ENCODE data around the gene INPPL1.
"Not testable (repeated sequence)": the region's sequence is repeated elsewhere in the genome, so short reads cannot be mapped to it uniquely, and the experiment has no call there.

The INPPL1 gene

GRCh38 chr11:72179804-72180396 is 44.7 kb upstream of the INPPL1 start:
- no peak for TF ChIP-seq CTCF (IDR thresholded peaks at IDR 0.05; ENCODE audit: low read depth, low read length)
- TF ChIP-seq EZH2phosphoT487 (IDR thresholded peaks at IDR 0.05; ENCODE audit: low read depth) = no peak
- Histone ChIP-seq H3K4me3 (ENCODE audit: low read length) (no peak overlapping the region), H3K4me2 (ENCODE audit: low read length) (no peak overlapping the region), H3K27ac (ENCODE audit: low read length) (no peak overlapping the region), H3K9me3 (ENCODE audit: insufficient read depth, low read length) (no peaks in the 10 kb centered on the region), H3K4me1 (ENCODE audit: low read length) (no peaks in the 10 kb centered on the region), H3K27me3 (ENCODE audit: low read depth, low read length) (peaks cover 11% of the 10 kb centered on the region), H3K9ac (ENCODE audit: low read length) (no peak overlapping the region), H3K79me2 (ENCODE audit: low read length) (no peaks in the 10 kb centered on the region), H4K20me1 (ENCODE audit: insufficient read depth, low read length) (no peaks in the 10 kb centered on the region), H3K36me3 (replicated peaks; ENCODE audit: low read depth, low read length) (no peaks in the 10 kb centered on the region), H2AFZ (ENCODE audit: low read depth, low read length) (no peak overlapping the region)

GRCh38 chr11:72180892-72181552 is 43.5 kb upstream of the INPPL1 start:
- not testable (repeated sequence) for H3K36me3 ChIP-seq (replicated peaks; ENCODE audit: low read depth, low read length); H3K79me2 ChIP-seq (ENCODE audit: low read length); H3K9me3 ChIP-seq (ENCODE audit: insufficient read depth, low read length); H3K9ac ChIP-seq (ENCODE audit: low read length); H4K20me1 ChIP-seq (ENCODE audit: insufficient read depth, low read length); H3K4me2 ChIP-seq (ENCODE audit: low read length); H3K4me3 ChIP-seq (ENCODE audit: low read length); H3K4me1 ChIP-seq (ENCODE audit: low read length); H2AFZ ChIP-seq (ENCODE audit: low read depth, low read length); H3K27ac ChIP-seq (ENCODE audit: low read length)
- H3K27me3 ChIP-seq (ENCODE audit: low read depth, low read length) = peaks cover 13% of the 10 kb centered on the region

DNA sequence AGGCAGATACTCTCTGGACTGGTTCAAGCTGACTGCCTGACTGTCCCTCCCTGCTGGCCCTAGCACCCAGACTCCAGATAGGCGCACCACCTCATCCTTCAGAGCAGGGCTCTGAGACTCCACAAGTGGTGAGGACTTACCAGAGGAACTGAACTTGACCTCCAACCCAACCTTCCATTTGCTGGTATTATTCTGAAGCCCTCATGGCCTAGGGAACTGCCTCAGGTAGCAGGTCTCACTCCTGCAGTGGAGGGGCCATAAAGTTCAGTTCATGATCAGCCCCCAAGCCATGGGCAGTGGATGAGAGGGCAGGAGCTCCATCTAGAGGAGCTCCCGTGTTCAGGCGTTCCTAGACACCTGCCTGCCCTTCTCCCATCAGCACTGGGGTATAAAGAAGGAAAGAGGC is 43.0 kb upstream of the INPPL1 start:
- not testable (repeated sequence) for H3K27ac ChIP-seq (ENCODE audit: low read length); H3K9ac ChIP-seq (ENCODE audit: low read length); H3K79me2 ChIP-seq (ENCODE audit: low read length); H3K9me3 ChIP-seq (ENCODE audit: insufficient read depth, low read length); H3K4me3 ChIP-seq (ENCODE audit: low read length); H3K36me3 ChIP-seq (replicated peaks; ENCODE audit: low read depth, low read length); H4K20me1 ChIP-seq (ENCODE audit: insufficient read depth, low read length); H3K4me2 ChIP-seq (ENCODE audit: low read length); H2AFZ ChIP-seq (ENCODE audit: low read depth, low read length); H3K4me1 ChIP-seq (ENCODE audit: low read length)
- TF ChIP-seq CTCF (IDR thresholded peaks at IDR 0.05; ENCODE audit: low read depth, low read length) = peak; percentile 33
- H3K27me3 ChIP-seq (ENCODE audit: low read depth, low read length) = peaks cover 13% of the 10 kb centered on the region

- H3K9ac ChIP-seq (ENCODE audit: low read length) = no peak overlapping the region
- H3K27me3 ChIP-seq (ENCODE audit: low read depth, low read length) = 0 out of 2 replicates have a peak, but pooled peaks cover 2% of the 10 kb centered on the region
- no peaks in the 10 kb centered on the region for H3K36me3 ChIP-seq (replicated peaks; ENCODE audit: low read depth, low read length)
- no peaks in the 10 kb centered on the region for H3K4me1 ChIP-seq (ENCODE audit: low read length)
- H3K4me3 ChIP-seq (ENCODE audit: low read length) = no peak overlapping the region
- no peaks in the 10 kb centered on the region for H3K9me3 ChIP-seq (ENCODE audit: insufficient read depth, low read length)
- no peak overlapping the region for H3K4me2 ChIP-seq (ENCODE audit: low read length)
- no peak overlapping the region for H3K27ac ChIP-seq (ENCODE audit: low read length)
- H3K79me2 ChIP-seq (ENCODE audit: low read length) = no peaks in the 10 kb centered on the region
- H4K20me1 ChIP-seq (ENCODE audit: insufficient read depth, low read length) = no peaks in the 10 kb centered on the region
- H2AFZ ChIP-seq (ENCODE audit: low read depth, low read length) = no peak overlapping the region
- TF ChIP-seq CTCF (IDR thresholded peaks at IDR 0.05; ENCODE audit: low read depth, low read length) = no peak
- no peak for TF ChIP-seq EZH2phosphoT487 (IDR thresholded peaks at IDR 0.05; ENCODE audit: low read depth)
Measured at GRCh38 chr11:72188267-72188666, 36.3 kb upstream of the INPPL1 start.
